WTC11 (cell line): ENCODE measurements around the gene FAM110A.

Experiments used
- CTCF ChIP-seq: fragments of 200-600 bp; IDR thresholded peaks from 2 replicates; pipeline ENCODE4 v1.8.0; 2022; ENCODE audit warnings: antibody characterized with exemption
- E2F1 ChIP-seq: sonication (generic); formaldehyde crosslinking; IDR thresholded peaks from 2 replicates; pipeline ENCODE4 v1.8.0; 2022; ENCODE audit warnings: mild to moderate bottlenecking, missing genetic modification reagents
- ESRRA ChIP-seq: sonication (generic); formaldehyde crosslinking; IDR thresholded peaks from 2 replicates; pipeline ENCODE4 v1.8.1; 2022; ENCODE audit warnings: mild to moderate bottlenecking, missing genetic modification reagents, borderline replicate concordance
- GRHL2 ChIP-seq: fragments of 250-450 bp; sonication (Bioruptor Pico); IDR thresholded peaks from 2 replicates; pipeline ENCODE4 v1.8.0; 2022; ENCODE audit warnings: mild to moderate bottlenecking, moderate library complexity; ENCODE audit not compliant: insufficient replicate concordance, severe bottlenecking
- KAT7 ChIP-seq: sonication (generic); formaldehyde crosslinking; IDR thresholded peaks from 2 replicates; pipeline ENCODE4 v1.8.1; 2023; ENCODE audit warnings: missing genetic modification reagents, mild to moderate bottlenecking, borderline replicate concordance
- NR2C2 ChIP-seq: sonication (generic); formaldehyde crosslinking; IDR thresholded peaks from 2 replicates; pipeline ENCODE4 v1.8.0; 2022; ENCODE audit warnings: mild to moderate bottlenecking, missing genetic modification reagents
- SMAD3 ChIP-seq: sonication (generic); formaldehyde crosslinking; IDR thresholded peaks from 2 replicates; pipeline ENCODE4 v1.8.0; 2022; ENCODE audit warnings: missing genetic modification reagents, mild to moderate bottlenecking, borderline replicate concordance
- TF ChIP-seq, protein P1 (sequence below): sonication (generic); formaldehyde crosslinking; IDR thresholded peaks from 2 replicates; pipeline ENCODE4 v1.8.0; 2022; ENCODE audit warnings: missing genetic modification reagents
- TF ChIP-seq, protein P2 (sequence below): sonication (generic); formaldehyde crosslinking; IDR thresholded peaks from 2 replicates; pipeline ENCODE4 v1.8.1; 2022; ENCODE audit warnings: low read depth, mild to moderate bottlenecking, moderate library complexity, missing genetic modification reagents, borderline replicate concordance

DNA sequence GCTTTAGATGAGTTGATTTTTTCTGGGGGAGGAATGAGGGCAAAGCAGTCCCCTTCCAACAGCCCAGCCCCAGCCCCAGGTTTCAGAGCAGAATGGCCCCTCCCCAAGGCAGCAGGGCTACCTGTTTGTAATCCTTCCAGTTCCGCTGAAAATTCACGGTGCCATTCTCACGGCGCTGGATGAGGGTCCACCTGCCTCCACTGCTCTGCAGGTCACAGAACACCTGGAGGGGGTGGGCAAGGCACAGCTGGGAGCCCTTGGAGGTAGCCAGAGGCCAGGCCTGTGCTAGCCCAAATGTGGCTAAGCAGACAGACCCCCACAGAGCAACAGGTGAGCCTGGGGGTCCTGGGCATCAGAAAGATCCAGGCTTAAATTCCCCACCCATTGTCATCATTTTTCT, 46.1 kb downstream of the FAM110A start:
- TF ChIP-seq CTCF (no peak), ESRRA (CRISPR knock-in tag) (no peak), NR2C2 (CRISPR knock-in tag) (no peak), KAT7 (no peak), E2F1 (CRISPR knock-in tag) (no peak), GRHL2 (CRISPR knock-in tag) (no peak), SMAD3 (CRISPR knock-in tag) (no peak)
- TF ChIP-seq, protein P1, sequence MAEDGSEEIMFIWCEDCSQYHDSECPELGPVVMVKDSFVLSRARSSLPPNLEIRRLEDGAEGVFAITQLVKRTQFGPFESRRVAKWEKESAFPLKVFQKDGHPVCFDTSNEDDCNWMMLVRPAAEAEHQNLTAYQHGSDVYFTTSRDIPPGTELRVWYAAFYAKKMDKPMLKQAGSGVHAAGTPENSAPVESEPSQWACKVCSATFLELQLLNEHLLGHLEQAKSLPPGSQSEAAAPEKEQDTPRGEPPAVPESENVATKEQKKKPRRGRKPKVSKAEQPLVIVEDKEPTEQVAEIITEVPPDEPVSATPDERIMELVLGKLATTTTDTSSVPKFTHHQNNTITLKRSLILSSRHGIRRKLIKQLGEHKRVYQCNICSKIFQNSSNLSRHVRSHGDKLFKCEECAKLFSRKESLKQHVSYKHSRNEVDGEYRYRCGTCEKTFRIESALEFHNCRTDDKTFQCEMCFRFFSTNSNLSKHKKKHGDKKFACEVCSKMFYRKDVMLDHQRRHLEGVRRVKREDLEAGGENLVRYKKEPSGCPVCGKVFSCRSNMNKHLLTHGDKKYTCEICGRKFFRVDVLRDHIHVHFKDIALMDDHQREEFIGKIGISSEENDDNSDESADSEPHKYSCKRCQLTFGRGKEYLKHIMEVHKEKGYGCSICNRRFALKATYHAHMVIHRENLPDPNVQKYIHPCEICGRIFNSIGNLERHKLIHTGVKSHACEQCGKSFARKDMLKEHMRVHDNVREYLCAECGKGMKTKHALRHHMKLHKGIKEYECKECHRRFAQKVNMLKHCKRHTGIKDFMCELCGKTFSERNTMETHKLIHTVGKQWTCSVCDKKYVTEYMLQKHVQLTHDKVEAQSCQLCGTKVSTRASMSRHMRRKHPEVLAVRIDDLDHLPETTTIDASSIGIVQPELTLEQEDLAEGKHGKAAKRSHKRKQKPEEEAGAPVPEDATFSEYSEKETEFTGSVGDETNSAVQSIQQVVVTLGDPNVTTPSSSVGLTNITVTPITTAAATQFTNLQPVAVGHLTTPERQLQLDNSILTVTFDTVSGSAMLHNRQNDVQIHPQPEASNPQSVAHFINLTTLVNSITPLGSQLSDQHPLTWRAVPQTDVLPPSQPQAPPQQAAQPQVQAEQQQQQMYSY: no peak
- TF ChIP-seq, protein P2, sequence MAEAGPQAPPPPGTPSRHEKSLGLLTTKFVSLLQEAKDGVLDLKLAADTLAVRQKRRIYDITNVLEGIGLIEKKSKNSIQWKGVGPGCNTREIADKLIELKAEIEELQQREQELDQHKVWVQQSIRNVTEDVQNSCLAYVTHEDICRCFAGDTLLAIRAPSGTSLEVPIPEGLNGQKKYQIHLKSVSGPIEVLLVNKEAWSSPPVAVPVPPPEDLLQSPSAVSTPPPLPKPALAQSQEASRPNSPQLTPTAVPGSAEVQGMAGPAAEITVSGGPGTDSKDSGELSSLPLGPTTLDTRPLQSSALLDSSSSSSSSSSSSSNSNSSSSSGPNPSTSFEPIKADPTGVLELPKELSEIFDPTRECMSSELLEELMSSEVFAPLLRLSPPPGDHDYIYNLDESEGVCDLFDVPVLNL (CRISPR knock-in tag): no peak
